NT2/D1 (cell line): ENCODE results near the gene RIMS1.

Experiments used
- DNase-seq: peaks from one replicate; pipeline ENCODE4 v3.0.0-alpha.2; 2011; ENCODE audit warnings: low read depth, low spot score
- H3K27me3 ChIP-seq: 2 replicates; pipeline ENCODE4 v1.6.0; 2011; ENCODE audit warnings: mild to moderate bottlenecking; ENCODE audit not compliant: insufficient read length, insufficient read depth
- H3K36me3 ChIP-seq: 2 replicates; pipeline ENCODE4 v1.6.1; 2011; ENCODE audit warnings: mild to moderate bottlenecking, low read length, mixed read lengths; ENCODE audit not compliant: insufficient read depth, insufficient read length
- H3K4me1 ChIP-seq: 2 replicates; pipeline ENCODE4 v1.5.1; 2011; ENCODE audit not compliant: insufficient read depth, insufficient read length
- H3K4me3 ChIP-seq: 2 replicates; pipeline ENCODE4 v1.5.1; 2011; ENCODE audit warnings: low read depth; ENCODE audit not compliant: insufficient read length
- H3K9ac ChIP-seq: 2 replicates; pipeline ENCODE4 v1.6.0; 2011; ENCODE audit warnings: low read depth; ENCODE audit not compliant: insufficient read length
- H3K9me3 ChIP-seq: 2 replicates; pipeline ENCODE4 v1.5.1; 2011; ENCODE audit warnings: mild to moderate bottlenecking, low read length; ENCODE audit not compliant: insufficient read depth
- SUZ12 ChIP-seq: IDR thresholded peaks from 2 replicates; pipeline ENCODE4 v1.6.1; 2011; ENCODE audit not compliant: insufficient read length, insufficient read depth; ENCODE audit errors: extremely low read depth
- YY1 ChIP-seq: IDR thresholded peaks from 2 replicates; pipeline ENCODE4 v1.6.1; 2011; ENCODE audit not compliant: insufficient read length, insufficient read depth
- ZNF274 ChIP-seq: IDR thresholded peaks from 2 replicates; pipeline ENCODE4 v1.6.1; 2011; ENCODE audit warnings: mild to moderate bottlenecking, low read depth, low read length

The RIMS1 gene

GRCh38 chr6:72205500-72205899 is 319.1 kb downstream of the RIMS1 start:
- no peak for DNase-seq
- Histone ChIP-seq H3K27me3 (no peaks in the 10 kb centered on the region), H3K4me3 (no peak overlapping the region), H3K36me3 (no peaks in the 10 kb centered on the region), H3K4me1 (no peaks in the 10 kb centered on the region), H3K9ac (no peak overlapping the region), H3K9me3 (no peaks in the 10 kb centered on the region)
- TF ChIP-seq YY1 (no peak), ZNF274 (no peak), SUZ12 (no peak)

DNA sequence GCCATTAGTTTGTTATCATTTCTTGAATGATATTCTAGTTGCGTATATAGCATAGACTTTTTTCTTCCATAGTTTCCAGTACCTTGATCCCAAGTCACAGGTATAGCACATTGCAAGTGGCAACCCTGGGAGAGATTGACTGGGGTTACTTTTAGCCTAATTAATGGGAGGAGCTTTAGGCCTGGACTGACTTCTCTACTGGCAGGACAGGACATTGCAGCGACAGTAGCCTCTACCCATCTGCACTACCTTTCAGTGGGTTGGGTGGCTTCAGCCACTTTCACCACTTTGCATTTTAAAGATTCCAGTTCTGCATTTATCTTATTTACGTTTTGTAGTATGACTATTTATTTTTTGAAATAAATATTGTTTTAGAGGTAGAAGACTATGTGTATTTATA is 320.3 kb downstream of the RIMS1 start:
- Histone ChIP-seq H3K4me3 (no peak overlapping the region), H3K9me3 (no peaks in the 10 kb centered on the region), H3K9ac (no peak overlapping the region), H3K4me1 (no peaks in the 10 kb centered on the region), H3K36me3 (no peaks in the 10 kb centered on the region), H3K27me3 (no peaks in the 10 kb centered on the region)
- no peak for DNase-seq
- TF ChIP-seq SUZ12 (no peak), ZNF274 (no peak), YY1 (no peak)

DNA sequence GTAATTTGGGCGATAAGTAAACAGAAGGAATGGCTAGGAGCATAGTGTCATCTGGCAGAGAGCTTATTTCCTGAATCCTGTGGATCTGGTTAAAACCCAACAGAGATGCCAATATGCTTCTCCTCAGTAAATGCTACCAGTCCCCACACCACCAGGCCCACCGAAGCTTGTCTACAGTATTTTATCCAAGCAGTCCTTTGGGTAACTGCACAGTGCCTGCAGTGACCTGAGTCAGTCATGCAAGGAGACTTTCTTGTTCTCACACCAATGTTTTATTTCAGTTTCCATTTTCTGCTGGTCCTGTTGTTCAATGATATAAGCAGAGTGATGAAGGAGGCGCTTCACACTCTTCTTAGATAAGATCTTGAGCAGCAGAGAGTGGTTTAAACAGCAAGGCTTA is 326.3 kb downstream of the RIMS1 start:
- no peak for DNase-seq
- H3K27me3 ChIP-seq = no peaks in the 10 kb centered on the region
- no peak overlapping the region for H3K9ac ChIP-seq
- no peaks in the 10 kb centered on the region for H3K9me3 ChIP-seq
- no peak overlapping the region for H3K4me3 ChIP-seq
- no peak for TF ChIP-seq YY1
- TF ChIP-seq SUZ12 = no peak
- H3K4me1 ChIP-seq = no peaks in the 10 kb centered on the region
- no peaks in the 10 kb centered on the region for H3K36me3 ChIP-seq

DNA sequence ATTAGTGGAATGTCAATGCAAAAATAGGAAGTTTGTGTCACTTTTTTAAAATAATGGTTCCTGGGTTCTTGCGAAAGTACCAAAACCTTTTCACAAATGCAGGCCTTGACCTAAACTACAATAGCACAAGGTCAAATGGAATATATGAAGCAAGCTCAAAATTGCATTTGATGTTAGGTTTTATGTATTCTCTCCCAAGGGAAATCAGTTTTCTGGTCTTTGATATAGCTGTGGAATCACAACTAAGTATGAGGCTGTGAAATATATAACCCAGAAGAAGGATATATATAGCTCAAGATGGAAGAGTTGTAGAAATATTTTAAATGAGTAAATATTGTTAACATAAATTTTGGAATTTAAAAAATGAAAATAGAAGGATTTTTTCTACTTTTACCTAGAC is 327.3 kb downstream of the RIMS1 start:
- Histone ChIP-seq H3K9ac (no peak overlapping the region), H3K4me1 (no peaks in the 10 kb centered on the region), H3K27me3 (no peaks in the 10 kb centered on the region), H3K36me3 (no peaks in the 10 kb centered on the region), H3K4me3 (no peak overlapping the region), H3K9me3 (no peaks in the 10 kb centered on the region)
- TF ChIP-seq ZNF274 (no peak), SUZ12 (no peak), YY1 (no peak)
- DNase-seq = no peak

- Histone ChIP-seq H3K36me3 (no peaks in the 10 kb centered on the region), H3K4me3 (no peak overlapping the region), H3K4me1 (no peaks in the 10 kb centered on the region), H3K9me3 (no peaks in the 10 kb centered on the region), H3K27me3 (no peaks in the 10 kb centered on the region), H3K9ac (no peak overlapping the region)
- DNase-seq = no peak
- TF ChIP-seq SUZ12 = no peak
- TF ChIP-seq ZNF274 = no peak
- TF ChIP-seq YY1 = no peak
Observed at GRCh38 chr6:72216222-72217068, 330.1 kb downstream of the RIMS1 start.

- H3K4me1 ChIP-seq = no peaks in the 10 kb centered on the region
- H3K9ac ChIP-seq = no peak overlapping the region
- no peaks in the 10 kb centered on the region for H3K9me3 ChIP-seq
- H3K36me3 ChIP-seq = no peaks in the 10 kb centered on the region
- DNase-seq = no peak
- TF ChIP-seq SUZ12 (no peak), ZNF274 (no peak), YY1 (no peak)
- no peak overlapping the region for H3K4me3 ChIP-seq
- H3K27me3 ChIP-seq = no peaks in the 10 kb centered on the region
Observed at GRCh38 chr6:72217626-72218025, 331.3 kb downstream of the RIMS1 start.

DNA sequence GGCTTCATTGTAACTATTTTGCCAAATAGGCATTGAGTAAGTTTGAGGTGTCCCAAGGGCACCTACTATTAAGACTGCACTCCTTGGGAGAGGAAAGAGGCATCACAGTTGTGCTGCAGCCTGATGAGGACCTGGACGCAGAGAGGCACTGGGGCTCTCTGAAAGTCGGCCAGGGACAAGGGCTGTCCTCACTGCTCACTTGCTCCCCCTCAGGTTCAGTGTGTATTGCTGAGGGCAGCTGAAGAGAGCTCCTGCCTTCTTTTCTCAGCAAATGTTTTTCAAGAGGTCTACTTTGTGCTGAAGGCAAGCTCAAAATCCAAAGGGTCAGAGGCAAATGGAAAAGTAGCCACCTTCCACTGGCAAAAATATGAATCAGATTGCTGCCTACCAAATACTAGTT is 331.8 kb downstream of the RIMS1 start:
- Histone ChIP-seq H3K36me3 (no peaks in the 10 kb centered on the region), H3K4me3 (no peak overlapping the region), H3K9me3 (no peaks in the 10 kb centered on the region), H3K27me3 (no peaks in the 10 kb centered on the region), H3K9ac (no peak overlapping the region), H3K4me1 (no peaks in the 10 kb centered on the region)
- no peak for TF ChIP-seq SUZ12
- no peak for TF ChIP-seq ZNF274
- TF ChIP-seq YY1 = no peak
- DNase-seq = peak; percentile 32
